ENCODE data around the gene MTPN.

MTPN gene

GRCh38 chr7:135920478-135920877, 56.7 kb downstream of the MTPN start:
- TF ChIP-seq CTCF (IDR thresholded peaks at IDR 0.05), result no peak

- TF ChIP-seq CTCF (IDR thresholded peaks at IDR 0.05), result no peak
Measured at GRCh38 chr7:135919071-135919841, 57.9 kb downstream of the MTPN start.

GRCh38 chr7:135918134-135918533, 59.0 kb downstream of the MTPN start:
- TF ChIP-seq CTCF (IDR thresholded peaks at IDR 0.05), result no peak

- TF ChIP-seq CTCF (IDR thresholded peaks at IDR 0.05), result no peak
Measured at GRCh38 chr7:135917721-135918120, 59.4 kb downstream of the MTPN start.

GRCh38 chr7:135914346-135914745, 62.8 kb downstream of the MTPN start:
- no peak for TF ChIP-seq CTCF (IDR thresholded peaks at IDR 0.05)

GRCh38 chr7:135913404-135913803, 63.8 kb downstream of the MTPN start:
- no peak for TF ChIP-seq CTCF (IDR thresholded peaks at IDR 0.05)

GRCh38 chr7:135911099-135911498, 66.1 kb downstream of the MTPN start:
- no peak for TF ChIP-seq CTCF (IDR thresholded peaks at IDR 0.05)

All from LNCAP (cell line).